ENCODE measurements around the gene SMDT1. TPM values are rescaled to one million over a fixed set of nuclear protein-coding genes. Genes with fewer than 3 reads are reported as not detected.
"Not testable (repeated sequence)": the region's sequence is repeated elsewhere in the genome, so short reads cannot be mapped to it uniquely, and the experiment has no call there.

SMDT1 gene
- total RNA-seq, 1 donor from 2014 or later: 80.6 TPM

- no peak for TF ChIP-seq CTCF (conservative IDR thresholded peaks at IDR 0.05)
- Mint-ChIP-seq H3K27me3 (no peaks in the 10 kb centered on the region), H3K36me3 (peaks cover 40% of the 10 kb centered on the region), H3K27ac (no peak overlapping the region), H3K4me1 (ENCODE audit: unreplicated experiment) (peaks cover 12% of the 10 kb centered on the region), H3K4me3 (no peak overlapping the region), H3K9me3 (peaks cover 5% of the 10 kb centered on the region)
- no peak for DNase-seq (ENCODE audit: extremely low spot score, unreplicated experiment)
Observed at GRCh38 chr22:42086051-42086450, 6.6 kb downstream of the SMDT1 start.

DNA sequence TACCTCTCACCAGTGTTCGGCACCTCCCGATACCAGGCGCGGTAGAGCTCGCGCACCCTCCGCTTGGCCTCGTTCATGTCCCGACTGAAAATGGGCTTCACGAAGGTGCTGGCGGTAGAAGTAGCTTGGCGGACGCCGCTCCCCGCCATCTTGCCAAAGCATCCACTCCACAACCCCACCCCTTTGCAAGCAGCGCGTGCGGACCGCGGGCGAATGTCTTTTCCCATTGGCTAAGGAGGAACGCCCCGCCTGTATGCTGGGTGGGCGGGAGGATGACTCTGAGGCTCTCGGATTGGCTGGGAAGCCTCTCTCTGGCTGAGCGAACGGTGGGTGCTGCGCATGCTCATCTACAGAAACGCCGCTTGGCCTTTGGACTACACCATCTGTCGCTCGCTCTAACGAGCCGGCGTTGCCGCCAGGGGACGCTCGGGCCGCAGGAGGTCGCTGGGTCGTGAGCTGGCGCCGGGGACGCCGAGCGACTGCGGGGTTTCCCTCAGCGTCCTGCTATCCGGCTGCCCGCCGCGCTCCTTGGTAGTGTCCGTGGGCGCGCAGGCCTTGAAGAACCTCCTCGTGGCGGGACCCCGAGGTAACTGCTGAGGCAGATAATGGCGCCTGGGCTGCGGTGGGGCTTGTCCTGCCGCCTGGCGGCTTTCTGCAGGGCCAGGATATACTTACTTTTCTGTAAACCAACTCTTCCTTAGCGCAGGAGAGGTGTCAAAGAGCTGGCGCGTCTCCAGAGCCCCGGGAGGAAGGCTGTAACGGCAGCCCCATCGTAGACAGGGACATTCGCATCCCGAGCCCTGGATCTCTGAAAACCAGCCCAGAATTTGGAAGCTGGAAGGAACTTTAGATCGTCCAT, 11.3 kb downstream of the SMDT1 start, which contains the start of gene NDUFA6:
Gene NDUFA6 (minus strand): TSS at position 177 of the 859 bp plus-strand sequence. CDS start 28 bp downstream, at position 149.
- Mint-ChIP-seq H3K27me3 (no peaks in the 10 kb centered on the region), H3K27ac (peak within 1 kb of the TSS; percentile 100), H3K36me3 (peaks cover 25% of the 10 kb centered on the region), H3K4me1 (ENCODE audit: unreplicated experiment) (peaks cover 8% of the 10 kb centered on the region), H3K4me3 (peak within 1 kb of the TSS; percentile 99), H3K9me3 (peaks cover 5% of the 10 kb centered on the region)
- peak; percentile 90 for TF ChIP-seq CTCF (conservative IDR thresholded peaks at IDR 0.05)
- peak; percentile 98 for DNase-seq (ENCODE audit: extremely low spot score, unreplicated experiment)

- DNase-seq (ENCODE audit: extremely low spot score, unreplicated experiment): no peak
Observed at GRCh38 chr22:42091455-42091782, 11.9 kb downstream of the SMDT1 start.

GRCh38 chr22:42101199-42101598, 21.7 kb downstream of the SMDT1 start:
- TF ChIP-seq CTCF (conservative IDR thresholded peaks at IDR 0.05): no peak
- no peak overlapping the region for H3K27ac Mint-ChIP-seq
- no peak overlapping the region for H3K4me3 Mint-ChIP-seq
- no peak for DNase-seq (ENCODE audit: extremely low spot score, unreplicated experiment)
- peaks cover 10% of the 10 kb centered on the region for H3K9me3 Mint-ChIP-seq
- H3K36me3 Mint-ChIP-seq: peaks cover 34% of the 10 kb centered on the region
- H3K4me1 Mint-ChIP-seq (ENCODE audit: unreplicated experiment): no peaks in the 10 kb centered on the region
- H3K27me3 Mint-ChIP-seq: no peaks in the 10 kb centered on the region

More at GRCh38 chr22:42091455-42091782, 11.9 kb downstream of the SMDT1 start:
- H3K9me3 Mint-ChIP-seq: peaks cover 5% of the 10 kb centered on the region
- TF ChIP-seq CTCF (conservative IDR thresholded peaks at IDR 0.05): no peak
- H3K4me3 Mint-ChIP-seq: peak overlapping the region; percentile 99
- peak overlapping the region; percentile 100 for H3K27ac Mint-ChIP-seq
- no peaks in the 10 kb centered on the region for H3K27me3 Mint-ChIP-seq
- H3K36me3 Mint-ChIP-seq: peaks cover 25% of the 10 kb centered on the region
- H3K4me1 Mint-ChIP-seq (ENCODE audit: unreplicated experiment): peaks cover 8% of the 10 kb centered on the region

DNA sequence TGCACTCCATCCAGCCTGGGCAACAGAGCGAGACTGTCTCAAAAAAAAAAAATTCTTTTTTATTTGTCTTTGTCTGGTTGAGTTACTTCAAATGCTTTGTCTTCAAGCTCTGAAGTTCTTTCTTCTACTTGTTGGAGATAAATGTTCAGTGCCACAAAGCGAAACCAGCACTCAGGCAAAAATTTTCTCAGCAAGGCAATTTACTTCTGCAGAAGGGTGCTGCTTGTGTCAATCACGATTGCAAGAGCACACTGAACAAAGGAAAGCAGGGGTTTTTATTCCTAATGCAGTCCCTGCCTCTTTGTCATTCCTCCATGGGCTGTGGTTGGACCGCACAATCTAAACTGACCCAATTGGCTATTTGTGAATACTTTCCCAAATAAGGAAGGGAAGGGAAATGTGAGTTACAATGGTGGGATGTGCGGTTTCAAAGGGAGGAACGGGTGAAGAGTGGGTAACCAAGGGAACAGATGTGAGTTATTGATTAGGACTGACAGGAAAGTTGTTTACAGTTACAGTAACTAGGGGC, 24.9 kb downstream of the SMDT1 start:
- not testable (repeated sequence) for DNase-seq (ENCODE audit: extremely low spot score, unreplicated experiment); H3K4me1 Mint-ChIP-seq (ENCODE audit: unreplicated experiment); H3K27me3 Mint-ChIP-seq; H3K27ac Mint-ChIP-seq; H3K4me3 Mint-ChIP-seq
- peaks cover 27% of the 10 kb centered on the region for H3K36me3 Mint-ChIP-seq
- peaks cover 10% of the 10 kb centered on the region for H3K9me3 Mint-ChIP-seq

DNA sequence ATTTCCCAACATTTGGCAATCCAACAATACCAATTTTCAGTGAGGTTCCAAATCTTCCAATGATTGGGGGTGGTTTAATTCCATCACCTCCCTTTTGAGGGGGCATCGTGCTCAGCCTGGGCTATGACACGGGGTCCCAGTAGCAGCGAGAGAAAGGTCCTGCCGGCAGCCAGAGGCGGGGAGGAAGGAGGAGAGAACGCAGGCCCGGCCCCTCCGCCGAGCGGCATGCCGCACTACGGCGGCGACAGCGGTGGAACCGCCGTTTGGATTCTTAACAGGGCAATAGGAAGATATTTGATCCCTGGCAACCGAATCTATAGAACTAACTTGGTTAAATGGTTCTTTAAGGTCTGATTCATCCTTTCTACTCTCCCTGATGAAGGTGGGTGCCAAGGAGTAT, 29.3 kb downstream of the SMDT1 start:
- TF ChIP-seq CTCF (conservative IDR thresholded peaks at IDR 0.05): no peak
- Mint-ChIP-seq H3K36me3 (peaks cover 20% of the 10 kb centered on the region), H3K27ac (no peak overlapping the region)

More for the DNA sequence above, 29.3 kb downstream of the SMDT1 start:
- peaks cover 6% of the 10 kb centered on the region for H3K9me3 Mint-ChIP-seq
- no peaks in the 10 kb centered on the region for H3K27me3 Mint-ChIP-seq
- H3K4me3 Mint-ChIP-seq: no peak overlapping the region
- DNase-seq (ENCODE audit: extremely low spot score, unreplicated experiment): no peak
- H3K4me1 Mint-ChIP-seq (ENCODE audit: unreplicated experiment): no peaks in the 10 kb centered on the region

Measured in type B pancreatic cell (in vitro differentiated cells).